Measurements from ENCODE around the gene PCDHB5.
"Not testable (repeated sequence)": the region's sequence is repeated elsewhere in the genome, so short reads cannot be mapped to it uniquely, and the experiment has no call there.

PCDHB5 gene

DNA sequence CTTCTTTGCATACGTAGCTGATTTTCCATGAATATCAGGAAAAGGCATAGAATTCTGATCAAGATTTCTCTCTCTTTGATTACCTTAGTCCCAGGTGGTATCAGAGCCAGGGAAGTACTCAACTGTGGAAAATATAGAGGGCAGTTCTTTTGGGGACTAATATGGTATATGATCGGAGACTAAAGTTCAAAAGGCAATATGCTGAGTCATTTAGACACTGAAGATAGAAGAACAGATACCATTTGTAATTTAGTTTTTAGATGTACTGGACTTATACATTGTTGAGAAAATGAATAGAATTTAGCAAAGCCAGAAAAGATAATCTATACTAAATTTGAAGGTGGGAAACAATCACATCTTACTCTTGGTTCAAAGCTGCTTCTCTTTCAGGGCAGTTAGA lies 29.7 kb upstream of the PCDHB5 start:
- no peak overlapping the region for H3K4me3 ChIP-seq (ENCODE audit: low read depth, low read length)
- no peak for DNase-seq (ENCODE audit: low read depth)
- TF ChIP-seq, protein P1, sequence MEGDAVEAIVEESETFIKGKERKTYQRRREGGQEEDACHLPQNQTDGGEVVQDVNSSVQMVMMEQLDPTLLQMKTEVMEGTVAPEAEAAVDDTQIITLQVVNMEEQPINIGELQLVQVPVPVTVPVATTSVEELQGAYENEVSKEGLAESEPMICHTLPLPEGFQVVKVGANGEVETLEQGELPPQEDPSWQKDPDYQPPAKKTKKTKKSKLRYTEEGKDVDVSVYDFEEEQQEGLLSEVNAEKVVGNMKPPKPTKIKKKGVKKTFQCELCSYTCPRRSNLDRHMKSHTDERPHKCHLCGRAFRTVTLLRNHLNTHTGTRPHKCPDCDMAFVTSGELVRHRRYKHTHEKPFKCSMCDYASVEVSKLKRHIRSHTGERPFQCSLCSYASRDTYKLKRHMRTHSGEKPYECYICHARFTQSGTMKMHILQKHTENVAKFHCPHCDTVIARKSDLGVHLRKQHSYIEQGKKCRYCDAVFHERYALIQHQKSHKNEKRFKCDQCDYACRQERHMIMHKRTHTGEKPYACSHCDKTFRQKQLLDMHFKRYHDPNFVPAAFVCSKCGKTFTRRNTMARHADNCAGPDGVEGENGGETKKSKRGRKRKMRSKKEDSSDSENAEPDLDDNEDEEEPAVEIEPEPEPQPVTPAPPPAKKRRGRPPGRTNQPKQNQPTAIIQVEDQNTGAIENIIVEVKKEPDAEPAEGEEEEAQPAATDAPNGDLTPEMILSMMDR (IDR thresholded peaks at IDR 0.05; ENCODE audit: low read depth, low read length, missing control alignments), result no peak

DNA sequence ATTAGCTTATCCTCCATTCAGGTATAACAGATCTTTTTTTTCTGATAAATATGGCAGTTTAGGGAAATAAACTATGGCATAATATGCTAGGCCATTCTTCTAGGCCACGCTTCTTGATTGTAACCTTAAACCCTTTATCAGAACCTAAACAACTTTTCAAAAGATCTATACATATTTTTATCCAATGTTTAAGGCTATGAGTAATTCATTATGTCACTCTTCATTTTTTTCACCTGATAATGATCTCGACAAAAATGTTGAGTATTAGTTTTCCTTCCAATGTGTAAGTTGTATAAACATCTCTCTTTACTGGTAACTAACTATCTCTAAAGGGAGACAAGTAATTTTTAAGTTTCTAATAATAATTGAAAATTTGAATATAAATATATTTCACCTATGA lies 15.8 kb upstream of the PCDHB5 start:
- no peak for DNase-seq (ENCODE audit: low read depth)
- TF ChIP-seq, protein P1 (IDR thresholded peaks at IDR 0.05; ENCODE audit: low read depth, low read length, missing control alignments), result no peak

DNA sequence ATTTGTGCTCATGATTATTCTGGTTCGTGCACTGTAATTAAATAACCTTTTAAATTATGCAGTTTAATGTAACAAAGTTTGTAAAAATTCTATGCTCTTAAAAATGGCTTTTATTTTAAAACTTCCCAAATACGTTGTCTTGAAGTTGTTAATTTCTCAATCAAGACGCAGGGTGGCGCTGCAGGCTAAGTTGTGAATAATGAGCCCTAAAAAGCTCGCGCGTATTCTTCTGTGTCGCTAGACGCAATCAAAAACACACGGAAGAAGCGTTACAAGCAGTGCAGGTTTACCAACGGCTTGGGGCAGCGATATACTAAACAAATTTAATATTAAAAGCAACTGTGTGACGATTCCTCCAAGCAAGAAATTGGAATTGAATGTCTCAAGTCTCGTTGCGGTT lies 13.4 kb upstream of the PCDHB5 start, which contains the start of gene PCDHB4:
Gene PCDHB4 (plus strand): TSS at position 256 of the 400 bp plus-strand sequence. CDS start 181 bp downstream, outside the sequence.
- TF ChIP-seq, protein P1 (IDR thresholded peaks at IDR 0.05; ENCODE audit: low read depth, low read length, missing control alignments), result no peak
- no peak for DNase-seq (ENCODE audit: low read depth)
- H3K4me3 ChIP-seq (ENCODE audit: low read depth, low read length), result no peak within 1 kb of the TSS

More for the DNA sequence above, 15.8 kb upstream of the PCDHB5 start:
- H3K4me3 ChIP-seq (ENCODE audit: low read depth, low read length), result no peak overlapping the region

DNA sequence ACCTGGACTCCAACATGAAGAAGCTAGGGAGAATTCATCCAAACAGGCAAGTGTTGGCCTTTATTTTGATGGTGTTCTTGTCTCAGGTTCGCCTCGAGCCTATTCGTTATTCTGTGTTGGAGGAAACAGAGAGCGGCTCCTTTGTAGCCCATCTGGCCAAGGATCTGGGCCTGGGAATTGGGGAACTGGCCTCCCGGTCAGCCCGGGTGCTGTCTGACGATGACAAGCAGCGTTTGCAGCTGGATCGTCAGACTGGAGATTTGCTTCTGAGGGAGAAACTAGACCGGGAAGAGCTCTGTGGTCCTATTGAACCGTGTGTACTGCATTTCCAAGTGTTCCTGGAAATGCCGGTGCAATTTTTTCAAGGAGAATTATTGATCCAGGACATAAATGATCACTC lies 13.0 kb upstream of the PCDHB5 start:
- H3K4me3 ChIP-seq (ENCODE audit: low read depth, low read length), result no peak overlapping the region
- TF ChIP-seq, protein P1 (IDR thresholded peaks at IDR 0.05; ENCODE audit: low read depth, low read length, missing control alignments), result no peak
- DNase-seq (ENCODE audit: low read depth), result no peak

DNA sequence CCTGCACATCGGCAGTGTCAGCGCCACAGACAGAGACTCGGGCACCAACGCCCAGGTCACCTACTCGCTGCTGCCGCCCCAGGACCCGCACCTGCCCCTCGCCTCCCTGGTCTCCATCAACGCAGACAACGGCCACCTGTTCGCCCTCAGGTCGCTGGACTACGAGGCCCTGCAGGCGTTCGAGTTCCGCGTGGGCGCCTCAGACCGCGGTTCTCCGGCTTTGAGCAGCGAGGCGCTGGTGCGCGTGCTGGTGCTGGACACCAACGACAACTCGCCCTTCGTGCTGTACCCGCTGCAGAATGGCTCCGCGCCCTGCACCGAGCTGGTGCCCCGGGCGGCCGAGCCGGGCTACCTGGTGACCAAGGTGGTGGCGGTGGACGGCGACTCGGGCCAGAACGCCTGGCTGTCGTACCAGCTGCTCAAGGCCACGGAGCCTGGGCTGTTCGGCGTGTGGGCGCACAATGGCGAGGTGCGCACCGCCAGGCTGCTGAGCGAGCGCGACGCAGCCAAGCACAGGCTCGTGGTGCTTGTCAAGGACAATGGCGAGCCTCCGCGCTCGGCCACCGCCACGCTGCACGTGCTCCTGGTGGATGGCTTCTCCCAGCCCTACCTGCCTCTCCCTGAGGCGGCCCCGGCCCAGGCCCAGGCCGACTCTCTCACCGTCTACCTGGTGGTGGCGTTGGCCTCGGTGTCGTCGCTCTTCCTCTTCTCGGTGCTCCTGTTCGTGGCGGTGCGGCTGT lies 11.4 kb upstream of the PCDHB5 start:
- DNase-seq (ENCODE audit: low read depth); H3K4me3 ChIP-seq (ENCODE audit: low read depth, low read length): not testable (repeated sequence)

DNA sequence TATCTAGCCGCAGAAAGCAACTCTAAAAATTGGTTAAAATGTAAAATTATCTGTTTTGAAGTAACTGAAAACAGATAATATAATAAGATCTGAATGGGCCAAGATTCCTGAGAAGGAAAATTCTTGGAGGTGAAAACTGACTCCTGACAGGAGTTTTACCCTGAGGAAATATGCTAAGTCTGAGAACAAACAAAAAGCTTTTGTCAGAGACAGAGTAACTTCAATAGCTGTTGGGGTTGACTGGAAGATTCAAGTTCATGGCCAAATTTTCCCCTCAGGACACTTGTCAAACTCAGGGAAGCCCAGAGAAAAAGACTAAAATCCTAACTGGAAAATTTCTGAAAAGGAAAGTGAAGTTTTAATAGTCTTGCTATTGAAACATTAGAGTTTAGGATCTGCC lies 7.7 kb upstream of the PCDHB5 start:
- no peak for DNase-seq (ENCODE audit: low read depth)
- TF ChIP-seq, protein P1 (IDR thresholded peaks at IDR 0.05; ENCODE audit: low read depth, low read length, missing control alignments), result no peak

DNA sequence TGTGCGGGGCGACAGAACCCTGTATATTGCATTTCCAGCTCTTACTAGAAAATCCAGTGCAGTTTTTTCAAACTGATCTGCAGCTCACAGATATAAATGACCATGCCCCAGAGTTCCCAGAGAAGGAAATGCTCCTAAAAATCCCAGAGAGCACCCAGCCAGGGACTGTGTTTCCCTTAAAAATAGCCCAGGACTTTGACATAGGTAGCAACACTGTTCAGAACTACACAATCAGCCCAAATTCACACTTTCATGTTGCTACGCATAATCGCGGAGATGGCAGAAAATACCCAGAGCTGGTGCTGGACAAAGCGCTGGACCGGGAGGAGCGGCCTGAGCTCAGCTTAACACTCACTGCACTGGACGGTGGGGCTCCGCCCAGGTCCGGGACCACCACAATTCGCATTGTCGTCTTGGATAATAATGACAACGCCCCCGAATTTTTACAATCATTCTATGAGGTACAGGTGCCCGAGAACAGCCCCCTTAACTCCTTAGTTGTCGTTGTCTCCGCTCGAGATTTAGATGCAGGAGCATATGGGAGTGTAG lies 786 bp downstream of the PCDHB5 start:
- no peak overlapping the region for H3K4me3 ChIP-seq (ENCODE audit: low read depth, low read length)
- no peak for DNase-seq (ENCODE audit: low read depth)
- TF ChIP-seq, protein P1 (IDR thresholded peaks at IDR 0.05; ENCODE audit: low read depth, low read length, missing control alignments), result no peak

More for the DNA sequence above, 7.7 kb upstream of the PCDHB5 start:
- H3K4me3 ChIP-seq (ENCODE audit: low read depth, low read length), result no peak overlapping the region

DNA sequence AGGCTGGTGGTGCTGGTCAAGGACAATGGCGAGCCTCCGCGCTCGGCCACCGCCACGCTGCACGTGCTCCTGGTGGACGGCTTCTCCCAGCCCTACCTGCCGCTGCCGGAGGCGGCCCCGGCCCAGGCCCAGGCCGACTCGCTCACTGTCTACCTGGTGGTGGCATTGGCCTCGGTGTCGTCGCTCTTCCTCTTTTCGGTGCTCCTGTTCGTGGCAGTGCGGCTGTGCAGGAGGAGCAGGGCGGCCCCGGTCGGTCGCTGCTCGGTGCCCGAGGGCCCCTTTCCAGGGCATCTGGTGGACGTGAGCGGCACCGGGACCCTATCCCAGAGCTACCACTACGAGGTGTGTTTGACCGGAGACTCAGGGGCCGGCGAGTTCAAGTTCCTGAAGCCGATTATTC lies 2.3 kb downstream of the PCDHB5 start:
- not testable (repeated sequence) for DNase-seq (ENCODE audit: low read depth); H3K4me3 ChIP-seq (ENCODE audit: low read depth, low read length)

Measured in GM12864 (cell line).